Measurements from ENCODE around the gene TM4SF18. TPM values are rescaled to one million over a fixed set of nuclear protein-coding genes. Genes with fewer than 3 reads are reported as not detected.

Gene TM4SF18
- polyA plus RNA-seq, 1 of the 3 experiments (the other 2 are of a cell fraction): 0.30 TPM

DNA sequence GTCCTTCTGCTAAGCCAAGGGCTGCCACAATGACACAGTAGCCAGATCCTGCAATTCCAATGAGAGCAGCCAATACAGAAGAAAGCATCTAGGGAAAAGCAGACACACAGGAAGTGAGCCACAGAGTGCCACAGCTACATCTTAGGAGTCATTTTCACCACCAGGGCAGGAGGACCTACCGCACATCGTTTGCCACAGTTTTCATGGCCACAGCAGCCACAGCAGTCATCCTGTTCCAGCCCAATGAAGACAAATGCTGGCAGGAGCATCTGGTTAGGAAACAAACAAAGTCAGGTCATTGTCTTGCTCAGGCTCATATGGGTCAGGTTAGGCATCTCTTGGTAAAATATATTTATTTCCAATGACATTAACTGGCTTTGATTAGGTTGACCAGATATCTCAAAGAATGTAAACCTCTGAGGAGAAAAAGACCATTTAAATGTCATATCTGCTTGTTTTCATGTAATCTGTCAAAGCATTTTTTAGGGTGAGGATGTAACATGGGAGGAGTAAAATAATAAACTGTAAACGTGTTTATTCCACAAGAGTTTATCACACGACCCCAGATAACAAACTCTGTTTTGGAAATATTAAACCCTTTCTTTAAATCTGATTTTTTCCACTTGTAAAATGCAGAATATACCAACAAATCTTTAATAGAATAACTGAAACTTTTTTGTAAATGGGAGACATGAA, 42.2 kb upstream of the TM4SF18 start:
- H3K9ac ChIP-seq: peak overlapping the region; percentile 81
- H3K4me2 ChIP-seq: peak overlapping the region; percentile 70
- no peaks in the 10 kb centered on the region for H3K9me2 ChIP-seq
- CTCF ChIA-PET: interaction anchor here (1.3 kb wide), 1 partner anchor 15 kb away, joined by 3 read pairs; no protein-coding TSS in a partner anchor
- peaks cover 48% of the 10 kb centered on the region for H3K79me2 ChIP-seq (ENCODE audit: insufficient read depth)
- TF ChIP-seq YY1 (IDR thresholded peaks at IDR 0.05; ENCODE audit: low read depth): no peak
- no peak for TF ChIP-seq MXI1 (IDR thresholded peaks at IDR 0.05; ENCODE audit: low read depth, low read length)
- no peak for TF ChIP-seq POLR2AphosphoS5 (IDR thresholded peaks at IDR 0.05; ENCODE audit: low read depth, low read length)
- no peak for TF ChIP-seq TCF12 (IDR thresholded peaks at IDR 0.05)
- TF ChIP-seq SMC3 (IDR thresholded peaks at IDR 0.05; ENCODE audit: low read depth, low read length): no peak
- no peak for TF ChIP-seq RXRA (IDR thresholded peaks at IDR 0.05; ENCODE audit: borderline replicate concordance, low read depth)
- no peak for TF ChIP-seq NFIC (IDR thresholded peaks at IDR 0.05; ENCODE audit: borderline replicate concordance)
- TF ChIP-seq RCOR1 (IDR thresholded peaks at IDR 0.05; ENCODE audit: low read length): no peak
- TF ChIP-seq, protein P1, sequence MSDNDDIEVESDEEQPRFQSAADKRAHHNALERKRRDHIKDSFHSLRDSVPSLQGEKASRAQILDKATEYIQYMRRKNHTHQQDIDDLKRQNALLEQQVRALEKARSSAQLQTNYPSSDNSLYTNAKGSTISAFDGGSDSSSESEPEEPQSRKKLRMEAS (IDR thresholded peaks at IDR 0.05; ENCODE audit: low read depth): no peak
- no peak for TF ChIP-seq GABPA (IDR thresholded peaks at IDR 0.05; ENCODE audit: low read depth)
- TF ChIP-seq, protein P2, sequence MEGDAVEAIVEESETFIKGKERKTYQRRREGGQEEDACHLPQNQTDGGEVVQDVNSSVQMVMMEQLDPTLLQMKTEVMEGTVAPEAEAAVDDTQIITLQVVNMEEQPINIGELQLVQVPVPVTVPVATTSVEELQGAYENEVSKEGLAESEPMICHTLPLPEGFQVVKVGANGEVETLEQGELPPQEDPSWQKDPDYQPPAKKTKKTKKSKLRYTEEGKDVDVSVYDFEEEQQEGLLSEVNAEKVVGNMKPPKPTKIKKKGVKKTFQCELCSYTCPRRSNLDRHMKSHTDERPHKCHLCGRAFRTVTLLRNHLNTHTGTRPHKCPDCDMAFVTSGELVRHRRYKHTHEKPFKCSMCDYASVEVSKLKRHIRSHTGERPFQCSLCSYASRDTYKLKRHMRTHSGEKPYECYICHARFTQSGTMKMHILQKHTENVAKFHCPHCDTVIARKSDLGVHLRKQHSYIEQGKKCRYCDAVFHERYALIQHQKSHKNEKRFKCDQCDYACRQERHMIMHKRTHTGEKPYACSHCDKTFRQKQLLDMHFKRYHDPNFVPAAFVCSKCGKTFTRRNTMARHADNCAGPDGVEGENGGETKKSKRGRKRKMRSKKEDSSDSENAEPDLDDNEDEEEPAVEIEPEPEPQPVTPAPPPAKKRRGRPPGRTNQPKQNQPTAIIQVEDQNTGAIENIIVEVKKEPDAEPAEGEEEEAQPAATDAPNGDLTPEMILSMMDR (IDR thresholded peaks at IDR 0.05): no peak
- no peaks in the 10 kb centered on the region for H3K27me3 ChIP-seq (ENCODE audit: insufficient read depth)
- peaks cover 42% of the 10 kb centered on the region for H3F3A ChIP-seq (replicated peaks; ENCODE audit: insufficient read depth)
- no peaks in the 10 kb centered on the region for H3K9me3 ChIP-seq
- WGBS (ENCODE audit: low lambda C conversion rate): 53% methylated on average over 4 of the region's 4 CpGs
- POLR2A ChIA-PET: no interaction called here
- peaks cover 22 to 31% of the 10 kb centered on the region in 2 experiments; a peak in 3 of 4 replicates for H3K4me1 ChIP-seq (ENCODE audit: control insufficient read depth in 1 of 2, insufficient read depth in 2 of 2, low read depth in 1 of 2, low read length in 1 of 2)
- peaks cover 6 to 40% of the 10 kb centered on the region in 2 experiments for H3K36me3 ChIP-seq (replicated peaks in 1 of 2; ENCODE audit: control insufficient read depth in 1 of 2, insufficient read depth in 2 of 2, low read length in 1 of 2)
- H2AFZ ChIP-seq (ENCODE audit: low read depth): no peak overlapping the region
- no peak for DNase-seq
- H3K4me3 ChIP-seq (ENCODE audit: low read depth in 2 of 2, low read length in 1 of 2): peak overlapping the region; percentile 50 to 61; a peak in 3 of 4 replicates
- no peaks in the 10 kb centered on the region for H4K20me1 ChIP-seq (ENCODE audit: insufficient read depth)
- peak overlapping the region; percentile 86 to 91; a peak in 3 of 4 replicates for H3K27ac ChIP-seq (ENCODE audit: low read depth in 2 of 2, low read length in 1 of 2)

DNA sequence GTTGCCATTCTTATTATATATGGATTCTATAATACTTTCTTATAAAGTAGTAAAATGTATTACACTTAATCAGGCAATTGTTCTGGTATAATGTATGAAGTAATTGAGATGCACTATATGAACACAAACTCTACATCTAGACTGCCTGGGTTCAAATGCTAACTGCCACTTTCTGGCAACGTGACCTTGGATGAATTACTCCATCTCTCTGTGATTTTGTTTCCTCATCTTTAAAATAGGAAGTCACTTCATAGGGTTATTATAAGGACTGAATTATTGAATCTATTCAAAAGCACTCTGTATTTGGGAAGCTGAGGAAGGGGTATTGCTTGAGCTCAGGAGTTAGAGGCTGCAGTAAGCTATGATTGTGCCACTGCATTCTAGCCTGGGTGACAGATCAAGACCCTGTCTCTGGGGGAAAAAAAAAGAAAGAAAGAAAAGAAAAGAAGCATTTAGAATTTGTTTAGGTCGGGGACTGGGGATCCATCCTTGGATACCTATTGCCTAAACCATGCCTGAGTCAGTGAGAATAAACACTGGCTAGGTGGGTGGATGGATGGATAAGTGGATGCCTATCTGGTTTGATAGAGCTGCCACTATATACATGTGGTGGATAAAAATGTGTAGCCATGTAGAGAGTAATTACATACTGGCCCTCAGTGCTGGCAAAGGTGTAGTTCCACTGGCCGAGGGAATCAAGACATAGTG, 41.5 kb upstream of the TM4SF18 start:
- WGBS (ENCODE audit: low lambda C conversion rate): 86% methylated on average over 3 of the region's 3 CpGs

More for the DNA sequence above, 41.5 kb upstream of the TM4SF18 start:
- no peaks in the 10 kb centered on the region for H3K9me2 ChIP-seq
- peaks cover 10 to 47% of the 10 kb centered on the region in 2 experiments for H3K36me3 ChIP-seq (replicated peaks in 1 of 2; ENCODE audit: control insufficient read depth in 1 of 2, insufficient read depth in 2 of 2, low read length in 1 of 2)
- no peak overlapping the region for H2AFZ ChIP-seq (ENCODE audit: low read depth)
- H3F3A ChIP-seq (replicated peaks; ENCODE audit: insufficient read depth): peaks cover 46% of the 10 kb centered on the region
- TF ChIP-seq, protein P3, sequence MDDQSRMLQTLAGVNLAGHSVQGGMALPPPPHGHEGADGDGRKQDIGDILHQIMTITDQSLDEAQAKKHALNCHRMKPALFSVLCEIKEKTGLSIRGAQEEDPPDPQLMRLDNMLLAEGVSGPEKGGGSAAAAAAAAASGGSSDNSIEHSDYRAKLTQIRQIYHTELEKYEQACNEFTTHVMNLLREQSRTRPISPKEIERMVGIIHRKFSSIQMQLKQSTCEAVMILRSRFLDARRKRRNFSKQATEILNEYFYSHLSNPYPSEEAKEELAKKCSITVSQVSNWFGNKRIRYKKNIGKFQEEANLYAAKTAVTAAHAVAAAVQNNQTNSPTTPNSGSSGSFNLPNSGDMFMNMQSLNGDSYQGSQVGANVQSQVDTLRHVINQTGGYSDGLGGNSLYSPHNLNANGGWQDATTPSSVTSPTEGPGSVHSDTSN (IDR thresholded peaks at IDR 0.05): no peak
- no peak for TF ChIP-seq GABPA (IDR thresholded peaks at IDR 0.05; ENCODE audit: low read depth)
- H3K4me3 ChIP-seq (ENCODE audit: low read depth in 2 of 2, low read length in 1 of 2): peak overlapping the region; percentile 50 to 61; a peak in 2 of 4 replicates
- H3K79me2 ChIP-seq (ENCODE audit: insufficient read depth): peaks cover 48% of the 10 kb centered on the region
- H3K9me3 ChIP-seq: no peaks in the 10 kb centered on the region
- POLR2A ChIA-PET: no interaction called here
- CTCF ChIA-PET: interaction anchor here (0.7 to 1.3 kb wide), 2 partner anchors 16 to 419 kb away, joined by 3 read pairs; no protein-coding TSS in a partner anchor
- no peak for DNase-seq
- peak overlapping the region; percentile 70 for H3K4me2 ChIP-seq
- peaks cover 22 to 35% of the 10 kb centered on the region in 2 experiments; a peak in 3 of 4 replicates for H3K4me1 ChIP-seq (ENCODE audit: control insufficient read depth in 1 of 2, insufficient read depth in 2 of 2, low read depth in 1 of 2, low read length in 1 of 2)
- H3K27me3 ChIP-seq (ENCODE audit: insufficient read depth): no peaks in the 10 kb centered on the region
- no peaks in the 10 kb centered on the region for H4K20me1 ChIP-seq (ENCODE audit: insufficient read depth)
- no peak overlapping the region for H3K9ac ChIP-seq
- peak overlapping the region; percentile 86 to 91; a peak in 2 of 4 replicates for H3K27ac ChIP-seq (ENCODE audit: low read depth in 2 of 2, low read length in 1 of 2)
